Skin epidermis (tissue), 12 donors: ENCODE measurements around the gene MRPL12.
A peak's percentile ranks its signal among the peaks of the same experiment; 100 is the strongest.

Experiments
- H3K27ac ChIP-seq, 21 experiments: fragments of 200-600 bp; sonication (generic) in 11 of 21; one replicate each; pipeline ENCODE4 v1.5.0; 2020; ENCODE audit warnings: mild to moderate bottlenecking in 3 of 21, inconsistent platforms in 2 of 21, moderate library complexity in 2 of 21
- H3K4me3 ChIP-seq, 7 experiments: fragments of 200-600 bp; sonication (generic) in 2 of 7; one replicate each; pipeline ENCODE4 v1.5.0; 2020; ENCODE audit warnings: inconsistent platforms in 2 of 7, mild to moderate bottlenecking in 2 of 7, moderate library complexity in 1 of 7

MRPL12 gene

DNA sequence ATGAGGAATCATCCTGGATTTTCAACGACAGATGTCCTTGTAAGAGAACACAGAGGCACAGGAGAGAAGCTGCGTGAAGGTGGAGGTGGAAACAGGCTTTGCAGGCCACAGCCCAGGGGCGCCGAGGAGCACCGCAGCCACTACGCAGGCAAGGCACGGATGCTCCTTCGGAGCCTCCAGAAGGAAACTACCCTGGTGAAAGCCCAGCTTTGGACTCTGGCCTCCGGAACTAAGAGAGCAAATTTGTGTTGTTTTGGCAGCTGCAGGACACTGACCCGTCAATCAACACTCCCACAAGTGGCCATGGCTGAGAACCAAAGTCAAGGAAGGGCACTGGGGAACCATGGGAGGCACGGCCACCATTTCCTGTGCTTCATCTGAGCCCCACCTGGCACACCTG lies 23.0 kb upstream of the MRPL12 start:
- Histone ChIP-seq H3K4me3 (no peak overlapping the region), H3K27ac (no peak overlapping the region)

DNA sequence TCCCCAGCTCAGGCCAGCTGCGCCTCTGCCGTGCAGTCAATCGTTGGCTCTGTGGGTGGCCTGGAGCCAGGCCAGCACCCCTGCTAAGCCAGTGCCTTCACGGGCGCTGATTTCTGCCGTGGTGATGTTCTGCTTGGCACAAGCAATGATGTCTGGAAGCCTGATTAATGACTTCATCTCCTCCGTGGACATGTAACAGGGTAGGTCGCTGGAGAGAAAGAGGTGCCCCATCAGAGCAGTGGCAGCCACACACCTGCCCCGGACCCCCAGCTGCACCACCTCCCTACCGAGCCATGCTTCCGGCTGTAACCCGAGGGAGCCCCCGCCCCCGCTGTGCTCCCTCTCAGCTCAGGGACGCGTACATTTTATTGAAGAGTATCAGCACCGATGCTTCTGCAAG lies 21.5 kb upstream of the MRPL12 start:
- H3K4me3 ChIP-seq, result no peak overlapping the region
- no peak overlapping the region for H3K27ac ChIP-seq

DNA sequence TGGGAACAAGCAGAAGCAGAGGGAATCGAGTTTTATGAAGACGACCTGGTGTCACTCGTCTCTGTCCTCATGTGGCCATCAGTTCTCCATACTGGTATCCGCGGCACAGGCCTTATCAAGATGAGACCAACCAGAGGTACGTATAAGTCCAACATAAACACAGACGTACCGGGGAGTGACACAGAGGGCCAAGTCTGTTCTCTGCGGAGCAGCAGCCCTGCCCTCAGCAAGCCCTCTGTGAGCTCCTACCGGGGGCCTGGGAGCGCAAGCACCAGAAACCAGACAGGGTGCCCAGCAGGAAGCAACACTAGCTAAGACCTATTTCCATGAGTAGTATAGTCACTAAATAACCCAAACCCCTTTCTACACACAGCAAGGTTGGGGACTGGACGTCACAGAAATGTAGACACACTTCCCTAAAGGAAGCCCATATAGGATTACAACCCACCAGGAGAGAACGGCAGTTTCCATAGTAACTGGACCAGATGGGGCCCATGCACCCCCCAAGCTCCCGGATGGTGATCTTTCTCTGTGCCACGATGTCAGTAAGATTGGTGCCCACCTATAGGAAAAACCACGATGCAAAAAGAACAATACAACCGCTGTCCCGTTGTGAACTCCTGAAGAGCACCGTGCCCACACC lies 20.5 kb upstream of the MRPL12 start:
- peak overlapping the region; percentile 59 to 100 (median 96) for H3K4me3 ChIP-seq
- H3K27ac ChIP-seq, result peak overlapping the region in 20 of 21 experiments; percentile 69 to 98 (median 92)

DNA sequence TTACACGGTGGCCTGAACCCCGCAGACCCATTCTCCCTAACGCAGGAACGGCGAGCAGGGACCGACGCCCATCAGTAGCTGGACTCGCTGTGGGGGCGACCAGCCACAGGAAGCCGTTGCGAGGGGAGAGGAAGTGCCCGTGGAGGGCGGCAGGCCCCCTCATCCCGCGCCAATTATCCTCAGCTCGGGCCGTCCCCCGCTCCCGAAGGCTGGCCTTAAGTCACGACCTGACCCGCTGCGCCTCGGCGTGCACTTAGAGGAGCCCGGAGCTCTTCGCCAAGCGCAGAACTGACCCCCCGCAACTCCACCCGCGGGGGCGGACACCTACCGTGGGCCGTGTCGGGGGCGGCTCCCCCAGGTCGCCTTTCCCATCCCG lies 20.0 kb upstream of the MRPL12 start:
- Histone ChIP-seq H3K4me3 (peak overlapping the region; percentile 59 to 100 (median 96)), H3K27ac (peak overlapping the region; percentile 69 to 98 (median 92))

DNA sequence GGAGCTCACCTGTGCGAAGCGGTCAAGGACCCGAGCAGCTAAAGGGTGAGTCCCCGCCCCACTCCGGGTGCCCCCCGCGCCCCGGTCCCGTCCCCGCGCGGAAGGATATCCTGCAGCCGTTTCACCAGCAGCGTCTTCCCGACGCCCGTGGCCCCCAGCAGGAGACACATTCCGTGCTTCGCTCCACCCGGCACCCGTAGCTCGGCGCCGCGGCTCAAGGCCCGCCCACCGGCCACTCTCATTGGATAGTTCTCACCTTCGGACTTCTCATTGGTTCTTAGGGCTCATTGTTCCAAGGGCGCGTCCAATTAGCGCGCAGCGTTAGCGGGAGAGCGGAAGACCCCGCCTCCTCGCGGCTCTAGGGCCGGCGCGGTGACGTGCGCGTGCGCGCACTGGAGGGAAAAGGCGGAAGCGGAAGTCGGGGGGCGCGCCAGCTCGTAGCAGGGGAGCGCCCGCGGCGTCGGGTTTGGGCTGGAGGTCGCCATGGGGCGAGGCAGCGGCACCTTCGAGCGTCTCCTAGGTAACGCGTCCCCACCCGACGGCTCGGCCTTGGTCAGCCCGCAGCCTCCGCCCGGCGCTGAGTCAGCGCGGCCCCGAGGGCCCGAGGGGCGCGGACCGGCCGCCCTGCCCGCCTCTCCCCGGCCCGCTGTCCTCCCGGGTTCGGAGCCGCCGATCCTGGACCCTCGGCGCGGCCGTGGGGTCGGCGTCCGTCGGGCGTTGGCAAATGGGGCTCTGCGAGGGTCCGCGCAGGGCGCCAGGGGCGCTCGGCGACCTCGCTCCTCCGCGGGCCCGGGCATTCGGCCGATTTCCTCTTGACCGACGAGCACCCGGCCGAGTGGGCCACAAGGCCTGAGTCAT lies 19.4 kb upstream of the MRPL12 start, which contains the start of the genes ARL16 and HGS:
TSS of gene ARL16 (minus strand) at position 214 of the 858 bp plus-strand sequence. CDS start at position 170, 44 bp downstream.
TSS of gene HGS (plus strand) at position 428 of the 858 bp plus-strand sequence. CDS start at position 484, 56 bp downstream.
- Histone ChIP-seq H3K4me3 (peak within 1 kb of the TSS; percentile 59 to 100 (median 96)), H3K27ac (peak within 1 kb of the TSS; percentile 84 to 99 (median 95))

- Histone ChIP-seq H3K27ac (peak overlapping the region; percentile 84 to 99 (median 95)), H3K4me3 (peak overlapping the region; percentile 59 to 100 (median 96))
These were observed 18.7 kb upstream of the MRPL12 start for GRCh38 chr17:81684442-81684911.

- Histone ChIP-seq H3K27ac (peak overlapping the region in 19 of 21 experiments; percentile 88 to 99 (median 95)), H3K4me3 (peak overlapping the region; percentile 59 to 100 (median 96))
These were observed 18.1 kb upstream of the MRPL12 start for GRCh38 chr17:81685108-81685507.

- no peak overlapping the region for H3K27ac ChIP-seq
- no peak overlapping the region for H3K4me3 ChIP-seq
These were observed 16.6 kb upstream of the MRPL12 start for GRCh38 chr17:81686614-81687013.

DNA sequence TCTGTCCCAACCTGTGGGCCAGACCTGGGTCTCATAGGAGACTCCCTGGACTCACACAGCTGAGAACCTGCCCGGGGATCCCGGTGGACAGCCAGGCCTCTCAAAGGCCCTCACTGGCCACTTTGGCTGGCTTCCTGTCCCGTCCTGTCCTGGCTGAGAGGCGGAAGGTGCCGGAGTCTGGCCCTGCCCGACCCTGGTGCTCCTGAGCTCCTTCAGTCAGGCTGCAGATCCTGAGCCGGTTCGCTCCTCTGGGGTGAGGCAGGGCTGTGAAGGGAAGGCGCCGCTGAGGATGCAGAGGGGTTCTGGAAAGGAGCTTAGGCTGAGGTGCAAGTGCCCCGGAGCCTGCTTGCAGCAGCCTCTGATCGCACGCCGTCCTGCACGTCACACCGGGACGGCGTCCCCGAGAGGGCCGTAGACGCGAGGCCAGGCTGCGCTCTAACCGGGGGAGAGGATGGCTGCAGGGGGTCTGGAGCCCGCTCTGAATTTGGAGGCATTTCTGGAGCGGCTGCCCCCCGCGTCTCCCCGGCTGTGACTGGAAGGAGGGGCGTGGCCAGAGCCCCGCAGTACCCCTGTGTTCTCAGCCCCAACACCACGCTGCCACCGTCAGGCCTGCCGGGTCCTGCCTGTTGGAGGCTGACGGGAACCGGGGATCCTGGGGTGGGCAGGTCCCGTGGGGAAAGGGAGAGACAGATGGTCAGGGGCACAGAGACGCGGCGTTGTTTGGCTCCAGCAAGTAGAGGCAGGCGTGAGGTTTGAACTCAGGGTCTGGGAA lies 15.2 kb upstream of the MRPL12 start:
- H3K4me3 ChIP-seq, result no peak overlapping the region
- peak overlapping the region in 2 of 21 experiments; percentile 11 to 19 for H3K27ac ChIP-seq

GRCh38 chr17:81688616-81689015 lies 14.6 kb upstream of the MRPL12 start:
- Histone ChIP-seq H3K27ac (peak overlapping the region in 3 of 21 experiments; percentile 10 to 25 (median 19)), H3K4me3 (no peak overlapping the region)

- Histone ChIP-seq H3K4me3 (no peak overlapping the region), H3K27ac (no peak overlapping the region)
These were observed 13.1 kb upstream of the MRPL12 start for GRCh38 chr17:81690066-81690465.

DNA sequence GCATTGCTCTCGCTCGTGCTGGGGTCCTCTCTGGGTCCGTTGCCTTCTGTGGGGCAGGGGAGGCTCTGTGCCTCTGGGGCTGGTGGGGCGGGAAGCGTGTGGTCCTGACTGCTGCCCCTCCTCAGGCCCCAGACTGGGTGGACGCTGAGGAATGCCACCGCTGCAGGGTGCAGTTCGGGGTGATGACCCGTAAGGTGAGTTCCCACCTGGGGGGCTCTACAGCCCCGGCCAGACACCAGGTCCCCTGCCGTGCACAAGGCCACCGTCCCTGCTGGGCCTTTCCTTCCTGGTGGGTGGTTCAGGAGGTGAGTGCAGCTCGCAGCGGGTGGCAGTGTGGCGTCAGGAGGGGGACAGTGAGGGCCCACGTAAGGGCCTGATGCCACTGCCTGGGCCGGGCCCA lies 12.6 kb upstream of the MRPL12 start:
- Histone ChIP-seq H3K27ac (no peak overlapping the region), H3K4me3 (no peak overlapping the region)

DNA sequence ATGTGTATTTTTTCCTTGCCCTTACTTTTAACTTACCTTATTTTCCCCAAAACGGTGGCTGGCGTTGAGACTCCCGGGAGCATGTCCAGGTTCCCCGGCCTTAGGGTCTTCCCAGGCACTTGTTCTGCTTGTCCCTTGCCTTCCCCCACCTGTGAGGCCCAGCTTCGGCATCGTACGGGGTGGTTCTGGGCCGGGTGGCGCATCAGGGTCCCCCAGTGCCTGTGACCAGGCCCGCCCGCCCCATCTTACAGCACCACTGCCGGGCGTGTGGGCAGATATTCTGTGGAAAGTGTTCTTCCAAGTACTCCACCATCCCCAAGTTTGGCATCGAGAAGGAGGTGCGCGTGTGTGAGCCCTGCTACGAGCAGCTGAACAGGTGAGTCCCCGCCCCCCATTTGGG lies 12.0 kb upstream of the MRPL12 start:
- Histone ChIP-seq H3K27ac (no peak overlapping the region), H3K4me3 (no peak overlapping the region)

DNA sequence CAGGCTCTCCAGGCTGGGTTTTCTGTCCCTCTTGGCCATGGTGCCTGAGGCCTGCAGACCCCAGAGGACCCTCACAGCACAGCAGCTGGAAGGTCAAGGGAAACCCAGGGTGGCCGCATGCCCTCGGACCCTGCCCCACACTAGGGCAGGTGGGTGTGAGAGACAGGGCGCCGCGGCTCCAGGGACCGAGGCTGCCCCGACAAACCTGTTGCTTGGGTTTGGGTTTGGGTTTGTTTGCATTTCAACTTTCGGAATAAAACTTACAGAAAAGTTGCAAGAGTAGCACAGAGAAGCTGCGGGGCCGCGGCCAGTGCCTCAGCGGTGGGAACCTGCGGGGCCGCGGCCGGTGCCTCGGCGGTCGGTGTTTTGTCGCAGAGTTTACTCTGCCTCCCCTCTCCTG lies 11.6 kb upstream of the MRPL12 start:
- Histone ChIP-seq H3K4me3 (no peak overlapping the region), H3K27ac (no peak overlapping the region)

DNA sequence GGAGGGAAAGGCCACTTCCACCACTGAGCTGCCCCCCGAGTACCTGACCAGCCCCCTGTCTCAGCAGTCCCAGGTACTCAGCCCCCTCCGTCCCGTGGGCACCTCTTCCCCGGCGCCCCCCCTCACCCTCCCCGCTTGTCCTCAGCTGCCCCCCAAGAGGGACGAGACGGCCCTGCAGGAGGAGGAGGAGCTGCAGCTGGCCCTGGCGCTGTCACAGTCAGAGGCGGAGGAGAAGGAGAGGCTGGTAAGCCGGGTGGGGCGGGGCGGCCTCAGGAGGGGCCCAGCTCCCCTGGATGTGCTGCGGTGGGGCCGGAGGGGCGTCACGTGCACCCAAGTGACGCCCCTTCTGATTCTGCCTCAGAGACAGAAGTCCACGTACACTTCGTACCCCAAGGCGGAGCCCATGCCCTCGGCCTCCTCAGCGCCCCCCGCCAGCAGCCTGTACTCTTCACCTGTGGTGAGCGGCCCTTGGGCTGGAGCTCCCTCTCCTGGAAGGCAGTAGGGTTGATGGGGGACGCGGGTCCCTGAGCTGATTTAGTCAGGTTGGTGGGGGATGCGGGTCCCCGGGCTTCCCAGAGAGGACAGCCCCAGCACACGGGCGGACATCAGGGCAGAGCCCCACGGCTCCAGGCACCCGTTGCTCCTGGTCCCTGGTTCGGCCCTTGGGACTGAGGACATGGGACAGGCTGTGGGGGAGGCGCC lies 9.5 kb upstream of the MRPL12 start:
- Histone ChIP-seq H3K4me3 (no peak overlapping the region), H3K27ac (no peak overlapping the region)

GRCh38 chr17:81694810-81695209 lies 8.4 kb upstream of the MRPL12 start:
- Histone ChIP-seq H3K27ac (no peak overlapping the region), H3K4me3 (no peak overlapping the region)

GRCh38 chr17:81695211-81695610 lies 8.0 kb upstream of the MRPL12 start:
- Histone ChIP-seq H3K27ac (no peak overlapping the region), H3K4me3 (no peak overlapping the region)

- Histone ChIP-seq H3K27ac (no peak overlapping the region), H3K4me3 (no peak overlapping the region)
These were observed 7.4 kb upstream of the MRPL12 start for GRCh38 chr17:81695801-81696200.

DNA sequence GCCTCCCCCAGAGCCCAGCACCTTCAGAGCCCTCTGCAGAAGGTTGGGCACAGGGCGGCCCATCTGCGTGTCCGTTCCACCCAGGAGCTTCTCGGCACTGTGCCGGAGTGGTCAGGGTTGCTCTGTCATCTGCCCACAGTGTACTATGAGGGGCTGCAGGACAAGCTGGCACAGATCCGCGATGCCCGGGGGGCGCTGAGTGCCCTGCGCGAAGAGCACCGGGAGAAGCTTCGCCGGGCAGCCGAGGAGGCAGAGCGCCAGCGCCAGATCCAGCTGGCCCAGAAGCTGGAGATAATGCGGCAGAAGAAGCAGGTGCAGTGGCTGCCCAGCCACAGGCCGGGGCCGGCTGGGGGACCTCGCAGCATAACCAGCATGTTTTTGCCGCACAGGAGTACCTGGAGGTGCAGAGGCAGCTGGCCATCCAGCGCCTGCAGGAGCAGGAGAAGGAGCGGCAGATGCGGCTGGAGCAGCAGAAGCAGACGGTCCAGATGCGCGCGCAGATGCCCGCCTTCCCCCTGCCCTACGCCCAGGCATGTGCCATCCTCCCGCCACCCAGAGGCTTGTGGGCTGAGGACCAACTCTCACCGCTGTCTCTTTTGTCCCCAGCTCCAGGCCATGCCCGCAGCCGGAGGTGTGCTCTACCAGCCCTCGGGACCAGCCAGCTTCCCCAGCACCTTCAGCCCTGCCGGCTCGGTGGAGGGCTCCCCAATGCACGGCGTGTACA lies 6.8 kb upstream of the MRPL12 start:
- H3K4me3 ChIP-seq, result no peak overlapping the region
- H3K27ac ChIP-seq, result no peak overlapping the region
